ENCODE results near the gene ATF7.
"Not testable (repeated sequence)": the region's sequence is repeated elsewhere in the genome, so short reads cannot be mapped to it uniquely, and the experiment has no call there.

ATF7 gene

GRCh38 chr12:53602176-53602864 is 23.9 kb downstream of the ATF7 start:
- Mint-ChIP-seq H3K4me1 (peaks cover 24% of the 10 kb centered on the region), H3K27ac (ENCODE audit: low read depth) (no peak overlapping the region), H3K9me3 (no peaks in the 10 kb centered on the region), H3K4me3 (no peak overlapping the region), H3K36me3 (ENCODE audit: insufficient read depth) (peaks cover 12% of the 10 kb centered on the region), H3K27me3 (no peaks in the 10 kb centered on the region)
- ATAC-seq (replicated peaks; ENCODE audit: extremely low read depth, poor library complexity, severe bottlenecking) (no peak), DNase-seq (ENCODE audit: low spot score in 2 of 2) (no peak)

GRCh38 chr12:53601296-53601847 is 24.8 kb downstream of the ATF7 start:
- ATAC-seq (replicated peaks; ENCODE audit: extremely low read depth, poor library complexity, severe bottlenecking) (no peak), DNase-seq (ENCODE audit: low spot score in 2 of 2) (no peak)
- Mint-ChIP-seq H3K36me3 (ENCODE audit: insufficient read depth) (peaks cover 12% of the 10 kb centered on the region), H3K4me1 (peaks cover 24% of the 10 kb centered on the region), H3K27ac (ENCODE audit: low read depth) (no peak overlapping the region), H3K4me3 (no peak overlapping the region), H3K27me3 (no peaks in the 10 kb centered on the region), H3K9me3 (no peaks in the 10 kb centered on the region)

GRCh38 chr12:53600490-53601295 is 25.5 kb downstream of the ATF7 start:
- Mint-ChIP-seq H3K4me3 (no peak overlapping the region), H3K9me3 (no peaks in the 10 kb centered on the region), H3K4me1 (peaks cover 24% of the 10 kb centered on the region), H3K27me3 (no peaks in the 10 kb centered on the region), H3K27ac (ENCODE audit: low read depth) (no peak overlapping the region), H3K36me3 (ENCODE audit: insufficient read depth) (peaks cover 12% of the 10 kb centered on the region)
- ATAC-seq (replicated peaks; ENCODE audit: extremely low read depth, poor library complexity, severe bottlenecking) = no peak
- DNase-seq (ENCODE audit: low spot score in 2 of 2) = no peak

- H3K36me3 Mint-ChIP-seq (ENCODE audit: insufficient read depth) = peaks cover 12% of the 10 kb centered on the region
- no peaks in the 10 kb centered on the region for H3K9me3 Mint-ChIP-seq
Observed at GRCh38 chr12:53599579-53599978, 26.6 kb downstream of the ATF7 start.

DNA sequence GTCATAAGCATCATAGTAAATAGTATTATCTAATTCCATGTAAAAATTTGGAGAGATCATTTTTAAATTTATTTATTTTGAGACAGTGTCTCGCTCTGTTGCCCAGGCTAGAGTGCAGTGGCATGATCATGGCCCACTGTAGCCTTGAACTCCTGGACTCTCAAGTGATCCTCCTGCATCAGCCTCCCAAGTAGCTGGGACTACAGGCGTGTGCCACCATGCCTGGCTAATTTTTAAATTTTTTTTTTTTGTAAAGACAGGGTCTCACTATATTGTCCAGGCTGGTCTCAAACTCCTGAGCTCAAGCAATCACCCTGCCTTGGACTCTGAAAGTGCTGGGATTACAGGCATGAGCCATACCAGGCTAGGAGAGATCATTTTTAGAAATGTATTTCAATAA is 27.2 kb downstream of the ATF7 start:
- not testable (repeated sequence) for ATAC-seq (replicated peaks; ENCODE audit: extremely low read depth, poor library complexity, severe bottlenecking); H3K4me3 Mint-ChIP-seq; H3K27ac Mint-ChIP-seq (ENCODE audit: low read depth); H3K9me3 Mint-ChIP-seq; H3K27me3 Mint-ChIP-seq; DNase-seq (ENCODE audit: low spot score in 2 of 2)
- H3K4me1 Mint-ChIP-seq = peaks cover 24% of the 10 kb centered on the region
- peaks cover 12% of the 10 kb centered on the region for H3K36me3 Mint-ChIP-seq (ENCODE audit: insufficient read depth)

More at GRCh38 chr12:53599579-53599978, 26.6 kb downstream of the ATF7 start:
- DNase-seq (ENCODE audit: low spot score in 2 of 2) (no peak), ATAC-seq (replicated peaks; ENCODE audit: extremely low read depth, poor library complexity, severe bottlenecking) (no peak)
- H3K4me1 Mint-ChIP-seq = peaks cover 24% of the 10 kb centered on the region
- H3K27me3 Mint-ChIP-seq = no peaks in the 10 kb centered on the region
- H3K4me3 Mint-ChIP-seq = no peak overlapping the region
- no peak overlapping the region for H3K27ac Mint-ChIP-seq (ENCODE audit: low read depth)

- H3K4me3 Mint-ChIP-seq = no peak overlapping the region
- H3K27ac Mint-ChIP-seq (ENCODE audit: low read depth) = no peak overlapping the region
- H3K36me3 Mint-ChIP-seq (ENCODE audit: insufficient read depth) = peaks cover 12% of the 10 kb centered on the region
- H3K4me1 Mint-ChIP-seq = peaks cover 10% of the 10 kb centered on the region
- no peak for ATAC-seq (replicated peaks; ENCODE audit: extremely low read depth, poor library complexity, severe bottlenecking)
- no peaks in the 10 kb centered on the region for H3K9me3 Mint-ChIP-seq
- DNase-seq (ENCODE audit: low spot score in 2 of 2) = no peak
- H3K27me3 Mint-ChIP-seq = no peaks in the 10 kb centered on the region
Observed at GRCh38 chr12:53596920-53597363, 29.2 kb downstream of the ATF7 start.

DNA sequence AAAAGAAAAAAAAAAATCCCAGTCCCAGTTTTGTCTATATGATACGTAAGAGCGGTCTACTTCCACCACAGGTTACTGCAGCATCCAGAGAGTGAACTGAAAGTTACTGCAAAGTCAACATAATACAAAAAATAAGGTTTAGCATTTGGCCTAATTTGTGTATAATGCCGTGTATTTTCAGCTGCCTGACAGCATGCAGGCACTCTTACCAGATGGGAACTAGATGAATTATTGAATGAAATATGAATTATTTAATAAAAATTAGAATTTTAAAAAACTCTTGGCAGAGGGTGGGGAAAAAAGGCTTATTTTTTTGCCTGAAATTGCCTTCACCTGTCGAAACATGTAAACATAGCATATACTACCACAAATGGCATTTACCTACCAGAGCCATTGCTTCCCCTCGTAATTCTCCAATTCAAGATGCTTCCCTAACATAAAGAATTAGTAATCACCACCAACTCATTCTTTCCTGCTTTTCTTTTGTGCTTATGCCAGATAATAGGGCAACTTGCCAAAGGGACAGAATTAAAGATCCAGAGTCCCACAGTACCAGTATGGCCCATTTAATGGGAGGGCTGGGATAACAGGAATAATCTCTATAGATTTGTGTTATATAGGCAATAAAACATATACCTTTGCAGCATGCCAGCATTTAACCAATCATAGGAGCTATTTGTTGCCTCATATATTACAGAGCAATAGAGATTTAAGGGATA is 31.1 kb downstream of the ATF7 start:
- DNase-seq (ENCODE audit: low spot score in 2 of 2) (no peak), ATAC-seq (replicated peaks; ENCODE audit: extremely low read depth, poor library complexity, severe bottlenecking) (no peak)
- H3K9me3 Mint-ChIP-seq = no peaks in the 10 kb centered on the region
- peaks cover 7% of the 10 kb centered on the region for H3K36me3 Mint-ChIP-seq (ENCODE audit: insufficient read depth)
- H3K27ac Mint-ChIP-seq (ENCODE audit: low read depth) = no peak overlapping the region
- no peaks in the 10 kb centered on the region for H3K27me3 Mint-ChIP-seq
- peaks cover 21% of the 10 kb centered on the region for H3K4me1 Mint-ChIP-seq
- H3K4me3 Mint-ChIP-seq = no peak overlapping the region

DNA sequence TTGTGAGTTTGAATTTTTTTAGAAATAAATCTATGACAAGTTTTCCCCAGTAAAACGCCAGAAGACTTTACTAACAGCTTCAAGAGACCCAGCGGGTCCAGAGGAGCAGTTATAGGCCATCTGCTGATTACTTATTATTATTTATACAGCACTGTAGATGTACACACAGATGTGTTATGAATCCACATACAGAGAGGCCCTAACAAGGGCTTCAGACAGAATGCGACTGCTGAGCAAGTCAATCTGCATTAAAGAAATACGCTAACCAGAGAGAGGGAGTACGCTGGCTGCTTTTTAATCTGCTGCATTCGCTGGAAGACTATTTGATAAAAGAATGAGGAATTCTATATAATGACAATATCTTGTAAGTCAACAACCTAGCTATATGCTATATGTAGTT is 32.5 kb downstream of the ATF7 start:
- peaks cover 29% of the 10 kb centered on the region for H3K4me1 Mint-ChIP-seq

DNA sequence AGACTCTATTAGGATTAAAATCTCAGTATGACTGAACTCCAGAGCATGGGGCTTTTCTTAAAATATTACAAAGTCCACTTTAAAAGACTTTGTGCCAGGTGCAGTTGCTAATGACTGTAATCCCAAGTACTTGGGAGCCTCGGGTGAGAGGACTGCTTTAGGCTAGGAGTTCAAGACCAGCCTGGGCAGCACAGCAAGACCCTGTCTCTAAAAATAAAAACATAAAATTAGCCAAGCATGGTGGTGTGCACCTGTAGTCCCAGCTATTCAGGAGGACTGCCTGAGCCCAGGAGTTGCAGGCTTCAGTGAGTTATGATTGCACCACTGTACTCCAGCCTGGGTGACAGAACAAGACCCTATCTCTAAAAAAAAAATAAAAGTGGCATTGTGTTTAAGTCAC is 33.2 kb downstream of the ATF7 start:
- no peak for ATAC-seq (replicated peaks; ENCODE audit: extremely low read depth, poor library complexity, severe bottlenecking)
- peaks cover 36% of the 10 kb centered on the region for H3K4me1 Mint-ChIP-seq
- H3K27ac Mint-ChIP-seq (ENCODE audit: low read depth) = no peak overlapping the region
- peaks cover 3% of the 10 kb centered on the region for H3K36me3 Mint-ChIP-seq (ENCODE audit: insufficient read depth)
- no peaks in the 10 kb centered on the region for H3K27me3 Mint-ChIP-seq
- H3K9me3 Mint-ChIP-seq = no peaks in the 10 kb centered on the region
- H3K4me3 Mint-ChIP-seq = no peak overlapping the region
- no peak for DNase-seq (ENCODE audit: low spot score in 2 of 2)

More for the DNA sequence above, 32.5 kb downstream of the ATF7 start:
- DNase-seq (ENCODE audit: low spot score in 2 of 2) = no peak
- peaks cover 3% of the 10 kb centered on the region for H3K36me3 Mint-ChIP-seq (ENCODE audit: insufficient read depth)
- H3K4me3 Mint-ChIP-seq = no peak overlapping the region
- no peaks in the 10 kb centered on the region for H3K9me3 Mint-ChIP-seq
- H3K27me3 Mint-ChIP-seq = no peaks in the 10 kb centered on the region
- H3K27ac Mint-ChIP-seq (ENCODE audit: low read depth) = no peak overlapping the region
- no peak for ATAC-seq (replicated peaks; ENCODE audit: extremely low read depth, poor library complexity, severe bottlenecking)

GRCh38 chr12:53592426-53592825 is 33.8 kb downstream of the ATF7 start:
- Mint-ChIP-seq H3K27ac (ENCODE audit: low read depth) (no peak overlapping the region), H3K36me3 (ENCODE audit: insufficient read depth) (peaks cover 3% of the 10 kb centered on the region), H3K4me3 (no peak overlapping the region), H3K9me3 (no peaks in the 10 kb centered on the region), H3K27me3 (no peaks in the 10 kb centered on the region), H3K4me1 (peaks cover 36% of the 10 kb centered on the region)
- DNase-seq (ENCODE audit: low spot score in 2 of 2) (no peak), ATAC-seq (replicated peaks; ENCODE audit: extremely low read depth, poor library complexity, severe bottlenecking) (no peak)

DNA sequence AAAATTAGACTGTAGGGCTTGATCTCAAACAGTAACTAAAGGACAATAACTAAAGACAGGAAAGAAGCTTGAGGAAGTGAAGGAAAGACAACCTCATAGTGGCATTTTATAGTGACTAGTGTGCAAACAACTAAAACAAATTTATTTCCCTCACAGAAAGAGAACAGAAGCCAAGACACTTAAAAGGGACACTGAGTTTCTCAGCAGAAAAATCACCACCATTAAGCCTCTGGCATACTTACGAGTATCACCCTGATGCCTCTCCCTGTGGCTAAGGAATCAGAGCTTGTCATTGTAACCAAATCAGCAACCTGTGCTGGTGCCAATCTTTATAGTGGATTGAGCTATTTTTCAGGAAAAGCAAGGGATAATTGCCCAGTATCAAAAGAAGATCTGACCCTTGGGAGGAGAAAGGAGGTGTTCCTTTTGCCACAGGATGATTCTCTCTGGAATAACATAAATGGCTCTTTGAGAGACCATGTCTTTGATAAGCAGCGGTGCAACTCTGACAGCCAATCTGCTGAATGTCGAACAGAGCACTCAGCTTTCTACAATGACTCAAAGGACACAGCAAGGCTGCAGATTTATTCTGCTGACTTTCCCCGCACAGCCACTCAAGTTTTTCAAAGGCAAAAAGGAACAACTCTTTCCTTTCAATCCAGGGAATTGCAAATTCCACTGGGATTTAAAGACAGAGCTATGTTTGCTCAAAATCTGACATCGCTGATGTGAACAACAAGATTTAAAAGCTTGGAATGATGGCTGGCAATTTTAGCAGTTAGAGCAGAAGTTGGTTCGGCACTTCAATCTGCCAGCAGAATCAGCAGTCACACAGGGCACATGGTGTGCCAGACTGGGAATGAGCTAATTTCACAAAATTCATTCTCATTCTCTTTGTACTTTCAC is 34.6 kb downstream of the ATF7 start:
- ATAC-seq (replicated peaks; ENCODE audit: extremely low read depth, poor library complexity, severe bottlenecking) (no peak), DNase-seq (ENCODE audit: low spot score in 2 of 2) (no peak)
- Mint-ChIP-seq H3K9me3 (no peaks in the 10 kb centered on the region), H3K36me3 (ENCODE audit: insufficient read depth) (peaks cover 5% of the 10 kb centered on the region), H3K4me1 (peaks cover 36% of the 10 kb centered on the region), H3K27me3 (no peaks in the 10 kb centered on the region), H3K4me3 (no peak overlapping the region), H3K27ac (ENCODE audit: low read depth) (no peak overlapping the region)

GRCh38 chr12:53590652-53591051 is 35.5 kb downstream of the ATF7 start:
- Mint-ChIP-seq H3K9me3 (no peaks in the 10 kb centered on the region), H3K36me3 (ENCODE audit: insufficient read depth) (peaks cover 5% of the 10 kb centered on the region), H3K4me1 (peaks cover 36% of the 10 kb centered on the region), H3K4me3 (no peak overlapping the region), H3K27me3 (no peaks in the 10 kb centered on the region), H3K27ac (ENCODE audit: low read depth) (no peak overlapping the region)
- ATAC-seq (replicated peaks; ENCODE audit: extremely low read depth, poor library complexity, severe bottlenecking) (no peak), DNase-seq (ENCODE audit: low spot score in 2 of 2) (no peak)
